Endothelial cell of umbilical vein (primary cell): Measurements from ENCODE around the gene CYP27A1. TPM values are rescaled to one million over a fixed set of nuclear protein-coding genes. Genes with fewer than 3 reads are reported as not detected.

Experiments
- BruUV-seq: library from RNA; stranded (reverse); fragments of 400-500 nt; replicated peaks from 2 replicates; lab custom pipeline; 2021; lab: Mats Ljungman, UMichigan
- CTCF ChIA-PET: fragments of 300-600, 350-600 bp; sonication (Branson Sonifier 250); formaldehyde crosslinking; loops from one replicate; lab custom pipeline; 2021; ENCODE audit warnings: antibody characterized with exemption, inconsistent platforms; lab: Charles Lee
- POLR2A ChIA-PET: fragments of 300-600, 350-600 bp; sonication (Branson Sonifier 250); formaldehyde crosslinking; loops from one replicate; lab custom pipeline; 2021; ENCODE audit warnings: antibody characterized with exemption, inconsistent platforms; lab: Charles Lee
- DNase-seq: peaks from one replicate; pipeline ENCODE4 v3.0.0-alpha.2; 2011; ENCODE audit warnings: low read depth, low spot score
- FAIRE-seq: peaks from 2 replicates; lab custom pipeline; 2011; peaks lifted over from hg19 to GRCh38; lab: Jason Lieb, UNC
- H2AFZ ChIP-seq: 2 replicates; pipeline ENCODE4 v1.6.0; 2012; ENCODE audit warnings: low read depth, low read length, control low read depth, inconsistent platforms
- H3K27ac ChIP-seq: 2 replicates; pipeline ENCODE4 v1.5.1; 2011; ENCODE audit warnings: low read depth, mild to moderate bottlenecking, control low read depth, low read length, moderate library complexity; ENCODE audit not compliant: insufficient read depth
- H3K27me3 ChIP-seq, 2 experiments: 2 replicates each; pipeline versions ENCODE4 v1.6.0 to v1.6.1; 2011; ENCODE audit warnings: low read length in 2 of 2, mixed read lengths in 1 of 2; ENCODE audit not compliant: control insufficient read depth in 2 of 2, insufficient read depth in 2 of 2
- H3K36me3 ChIP-seq, 2 experiments: 2 replicates in 1 of 2; 3 replicates in 1 of 2; pipeline ENCODE4 v1.5.1; 2011; ENCODE audit warnings: low read length in 2 of 2, mild to moderate bottlenecking in 1 of 2, moderate library complexity in 1 of 2; ENCODE audit not compliant: control insufficient read depth in 2 of 2, insufficient read depth in 2 of 2; ENCODE audit errors: extremely low read depth in 1 of 2
- H3K4me1 ChIP-seq: 3 replicates; pipeline ENCODE4 v1.5.1; 2011; ENCODE audit warnings: mild to moderate bottlenecking, low read length; ENCODE audit not compliant: control insufficient read depth, insufficient read depth; ENCODE audit errors: extremely low read depth
- H3K4me2 ChIP-seq: 2 replicates; pipeline ENCODE4 v1.6.1; 2011; ENCODE audit warnings: low read length, control low read depth, mixed read lengths; ENCODE audit not compliant: insufficient read depth
- H3K4me3 ChIP-seq, 3 experiments: fragments of 200-600 bp in 1 of 3; sonication (generic), shearing (Covaris generic) in 1 of 3; replicated peaks in 1 of 3; 2 replicates each; pipeline ENCODE4 v1.5.1; 2011 to 2016; ENCODE audit warnings: control low read depth in 3 of 3, low read length in 3 of 3, mild to moderate bottlenecking in 2 of 3, inconsistent platforms in 1 of 3, low read depth in 1 of 3, moderate library complexity in 1 of 3; ENCODE audit not compliant: insufficient read depth in 1 of 3
- H3K79me2 ChIP-seq: 2 replicates; pipeline ENCODE4 v1.6.0; 2012; ENCODE audit warnings: low read length, inconsistent platforms; ENCODE audit not compliant: control insufficient read depth, insufficient read depth
- H3K9ac ChIP-seq: replicated peaks from 2 replicates; pipeline ENCODE3; 2011; ENCODE audit warnings: low read length, control low read depth; ENCODE audit not compliant: insufficient read depth; ENCODE audit errors: extremely low read depth
- H3K9me1 ChIP-seq: replicated peaks from 3 replicates; pipeline ENCODE4 v1.6.0; 2011; ENCODE audit warnings: mild to moderate bottlenecking, low read length; ENCODE audit not compliant: control insufficient read depth, insufficient read depth; ENCODE audit errors: extremely low read depth
- H3K9me3 ChIP-seq: replicated peaks from 2 replicates; pipeline ENCODE4 v1.5.1; 2012; ENCODE audit warnings: low read length, inconsistent platforms; ENCODE audit not compliant: control insufficient read depth, insufficient read depth
- H4K20me1 ChIP-seq: replicated peaks from 2 replicates; pipeline ENCODE3; 2011; ENCODE audit warnings: mild to moderate bottlenecking, low read length; ENCODE audit not compliant: control insufficient read depth, insufficient read depth; ENCODE audit errors: extremely low read depth
- EZH2 ChIP-seq: IDR thresholded peaks from 2 replicates; pipeline ENCODE4 v1.6.1; 2012; ENCODE audit warnings: borderline replicate concordance, low read depth, mild to moderate bottlenecking, moderate library complexity, low read length, inconsistent platforms; ENCODE audit not compliant: severe bottlenecking
- FOS ChIP-seq: IDR thresholded peaks from 2 replicates; pipeline ENCODE4 v1.6.1; 2011; ENCODE audit warnings: mild to moderate bottlenecking, low read length, moderate library complexity, borderline replicate concordance; ENCODE audit not compliant: insufficient read depth
- GATA2 ChIP-seq: IDR thresholded peaks from 2 replicates; pipeline ENCODE4 v1.7.0; 2011; ENCODE audit warnings: low read depth, mild to moderate bottlenecking, moderate library complexity, mixed read lengths, low read length; ENCODE audit not compliant: insufficient read length, insufficient read depth
- JUN ChIP-seq: IDR thresholded peaks from 2 replicates; pipeline ENCODE4 v1.6.1; 2011; ENCODE audit warnings: borderline replicate concordance, low read depth; ENCODE audit not compliant: insufficient read length, insufficient read depth
- MYC ChIP-seq: IDR thresholded peaks from one replicate; pipeline ENCODE4 v1.6.1; 2011; ENCODE audit warnings: mild to moderate bottlenecking, low read depth, low read length
- POLR2A ChIP-seq: IDR thresholded peaks from 2 replicates; pipeline ENCODE4 v1.6.1; 2012; ENCODE audit warnings: low read depth, mild to moderate bottlenecking, control low read depth, low read length
- POLR2AphosphoS5 ChIP-seq: IDR thresholded peaks from 2 replicates; pipeline ENCODE4 v1.6.1; 2012; ENCODE audit warnings: low read depth, mild to moderate bottlenecking, control low read depth, low read length, moderate library complexity; ENCODE audit not compliant: insufficient read depth
- dilution Hi-C: fragments of 300-500 bp; cut with MboI; formaldehyde crosslinking; loops from one replicate; pipeline ENCODE4 v1.15.0; 2019; ENCODE audit warnings: low sequenced_read_pairs; ENCODE audit not compliant: extremely low pct_ligation_motif_present
- intact Hi-C: fragments of 100-400 bp; cut with micrococcal nuclease; formaldehyde crosslinking; loops from one replicate; pipeline ENCODE4 v1.10.0; 2022
- polyA plus RNA-seq, 4 experiments: library from polyadenylated mRNA; depleted of rRNA in 3 of 4; stranded (reverse) in 3 of 4; unstranded in 1 of 4; fragments of >200 nt; gene quantifications; 2 replicates each; pipeline versions ENCODE4 v1.2.1 to v1.2.3, GENCODE V29; 2011 to 2012; ENCODE audit warnings: missing spikeins in 1 of 4
- total RNA-seq: library from RNA; stranded (reverse); gene quantifications from 2 replicates; pipeline ENCODE4 v1.2.3, GENCODE V29; 2021
- TF ChIP-seq, protein P1 (sequence below): IDR thresholded peaks from 2 replicates; pipeline ENCODE4 v1.6.1; 2011; ENCODE audit not compliant: insufficient read depth, insufficient read length
- TF ChIP-seq, protein P2 (sequence below), 2 donors: IDR thresholded peaks; 1 replicate in 1 of 2; 2 replicates in 1 of 2; pipeline ENCODE4 v1.5.1; 2011; ENCODE audit warnings: low read length in 2 of 2, mild to moderate bottlenecking in 2 of 2, moderate library complexity in 2 of 2, control low read depth in 1 of 2, inconsistent platforms in 1 of 2, low read depth in 1 of 2; ENCODE audit not compliant: insufficient read depth in 1 of 2; ENCODE audit errors: extremely low read depth in 1 of 2

The CYP27A1 gene
- total and polyA plus RNA-seq, 2 donors (not counting 3 experiments of a cell fraction or from before 2014, with no cell fraction given), result 15.1 to 34.9 TPM

DNA sequence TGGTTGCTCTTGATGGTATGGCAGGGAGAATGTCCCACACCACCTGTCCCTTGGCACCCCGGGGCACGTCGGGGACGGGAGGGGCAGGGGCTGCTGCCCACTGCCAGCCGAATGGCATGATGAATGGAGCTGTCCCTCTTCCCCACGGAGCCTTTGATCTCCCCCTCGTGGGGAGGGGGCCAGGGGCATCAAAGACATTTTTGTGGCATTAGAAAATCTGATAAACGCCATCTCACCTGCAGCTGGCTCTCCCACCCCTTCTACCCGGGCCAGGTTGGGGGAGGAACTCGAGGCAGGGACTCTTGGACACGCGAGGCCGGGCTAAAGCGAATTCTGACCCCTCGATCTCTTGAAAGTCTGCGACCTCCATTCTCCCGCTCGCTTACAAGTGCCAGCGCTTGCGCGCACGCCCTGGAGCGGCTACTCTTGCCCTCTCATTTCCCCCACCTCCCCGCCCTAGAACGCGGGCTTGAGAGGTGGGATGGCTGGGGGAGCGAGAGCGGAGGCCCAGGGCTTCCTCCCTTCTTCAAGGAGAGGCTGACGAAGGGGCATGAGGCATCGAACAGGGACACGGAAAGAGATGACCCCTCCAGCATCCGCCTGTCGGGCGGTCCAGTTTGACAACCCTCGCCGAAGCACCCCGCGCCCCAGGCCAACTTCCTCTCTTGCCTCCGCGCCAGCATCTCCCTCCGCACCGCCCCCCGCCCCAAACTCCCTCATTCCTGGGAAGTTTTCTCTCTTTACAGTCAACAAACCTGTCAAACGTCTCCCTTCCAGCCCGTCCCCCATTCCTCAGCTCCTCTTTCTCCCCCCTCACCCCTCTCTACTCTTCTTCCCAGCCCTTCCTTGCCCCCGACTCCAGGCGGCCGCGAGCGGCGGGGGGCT is 77.0 kb downstream of the CYP27A1 start:
- no peak overlapping the region for H2AFZ ChIP-seq
- H3K36me3 ChIP-seq, result no peaks in the 10 kb centered on the region
- no peak overlapping the region for H3K4me2 ChIP-seq
- no peaks in the 10 kb centered on the region for H3K9me1 ChIP-seq
- no peaks in the 10 kb centered on the region for H3K79me2 ChIP-seq
- BruUV-seq, result no TSS peak
- no peaks in the 10 kb centered on the region for H3K4me1 ChIP-seq
- ChIA-PET CTCF (interaction anchor here (1.5 to 2.6 kb wide), 2 partner anchors 11 to 18 kb away, joined by 6 to 15 read pairs; no protein-coding TSS in a partner anchor), POLR2A (no interaction called here)
- no peaks in the 10 kb centered on the region for H4K20me1 ChIP-seq
- no peak overlapping the region for H3K4me3 ChIP-seq
- H3K9me3 ChIP-seq, result no peaks in the 10 kb centered on the region
- H3K27ac ChIP-seq, result no peak overlapping the region
- no peak overlapping the region for H3K9ac ChIP-seq
- dilution Hi-C loops, result no loop called here
- H3K27me3 ChIP-seq, result peaks cover 73 to 76% of the 10 kb centered on the region in 2 experiments
- DNase-seq, result no peak
- intact Hi-C loops, result no loop called here
- TF ChIP-seq POLR2A, result no peak
- peak; percentile 86 for TF ChIP-seq EZH2
- FAIRE-seq, result no peak

GRCh38 chr2:218859556-218859987 is 77.6 kb downstream of the CYP27A1 start, which contains the start of gene WNT6:
TSS of gene WNT6 (plus strand) at chr2:218859805. CDS start at chr2:218860038, 233 bp downstream.
- Histone ChIP-seq H3K9ac (no peak within 1 kb of the TSS), H3K4me3 (no peak within 1 kb of the TSS), H3K4me2 (no peak within 1 kb of the TSS), H3K36me3 (no peaks in the 10 kb centered on the region), H3K9me1 (no peaks in the 10 kb centered on the region), H3K79me2 (no peaks in the 10 kb centered on the region), H3K27ac (no peak within 1 kb of the TSS), H3K27me3 (peaks cover 66 to 69% of the 10 kb centered on the region in 2 experiments), H2AFZ (no peak within 1 kb of the TSS), H4K20me1 (no peaks in the 10 kb centered on the region), H3K4me1 (no peaks in the 10 kb centered on the region), H3K9me3 (no peaks in the 10 kb centered on the region)
- intact Hi-C loops (no loop called here), dilution Hi-C loops (no loop called here)
- TF ChIP-seq, protein P1, sequence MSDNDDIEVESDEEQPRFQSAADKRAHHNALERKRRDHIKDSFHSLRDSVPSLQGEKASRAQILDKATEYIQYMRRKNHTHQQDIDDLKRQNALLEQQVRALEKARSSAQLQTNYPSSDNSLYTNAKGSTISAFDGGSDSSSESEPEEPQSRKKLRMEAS, result no peak
- no peak for TF ChIP-seq POLR2AphosphoS5
- TF ChIP-seq EZH2, result no peak
- no peak for TF ChIP-seq FOS
- no peak for TF ChIP-seq MYC
- TF ChIP-seq, protein P2, sequence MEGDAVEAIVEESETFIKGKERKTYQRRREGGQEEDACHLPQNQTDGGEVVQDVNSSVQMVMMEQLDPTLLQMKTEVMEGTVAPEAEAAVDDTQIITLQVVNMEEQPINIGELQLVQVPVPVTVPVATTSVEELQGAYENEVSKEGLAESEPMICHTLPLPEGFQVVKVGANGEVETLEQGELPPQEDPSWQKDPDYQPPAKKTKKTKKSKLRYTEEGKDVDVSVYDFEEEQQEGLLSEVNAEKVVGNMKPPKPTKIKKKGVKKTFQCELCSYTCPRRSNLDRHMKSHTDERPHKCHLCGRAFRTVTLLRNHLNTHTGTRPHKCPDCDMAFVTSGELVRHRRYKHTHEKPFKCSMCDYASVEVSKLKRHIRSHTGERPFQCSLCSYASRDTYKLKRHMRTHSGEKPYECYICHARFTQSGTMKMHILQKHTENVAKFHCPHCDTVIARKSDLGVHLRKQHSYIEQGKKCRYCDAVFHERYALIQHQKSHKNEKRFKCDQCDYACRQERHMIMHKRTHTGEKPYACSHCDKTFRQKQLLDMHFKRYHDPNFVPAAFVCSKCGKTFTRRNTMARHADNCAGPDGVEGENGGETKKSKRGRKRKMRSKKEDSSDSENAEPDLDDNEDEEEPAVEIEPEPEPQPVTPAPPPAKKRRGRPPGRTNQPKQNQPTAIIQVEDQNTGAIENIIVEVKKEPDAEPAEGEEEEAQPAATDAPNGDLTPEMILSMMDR (IDR thresholded peaks at IDR 0.05; ENCODE audit: extremely low read depth in 1 of 2, insufficient read depth in 1 of 2, low read depth in 1 of 2, low read length in 2 of 2), result no peak
- TF ChIP-seq JUN, result no peak
- TF ChIP-seq POLR2A, result no peak
- no peak for TF ChIP-seq GATA2
- ChIA-PET POLR2A (no interaction called here), CTCF (interaction anchor here (0.6 to 2.6 kb wide), 3 partner anchors 17 to 397 kb away, joined by 3 to 15 read pairs (median 6); no protein-coding TSS in a partner anchor)
- no TSS peak for BruUV-seq
- FAIRE-seq, result no peak
- no peak for DNase-seq
